MM.1S (cell line): Measurements from ENCODE around the gene NFYC.

Experiments used
- DNase-seq: peaks from one replicate; pipeline ENCODE4 v3.0.0-alpha.2; 2015
- H2AFZ ChIP-seq: fragments of 300-600 bp; sonication (generic); 2 replicates; pipeline ENCODE4 v1.6.0; 2016; ENCODE audit warnings: antibody characterized with exemption, low read length
- H3F3A ChIP-seq: fragments of 300-600 bp; sonication (generic); 2 replicates; pipeline ENCODE4 v1.6.1; 2016; ENCODE audit warnings: mild to moderate bottlenecking, antibody characterized with exemption, low read length, moderate library complexity, mixed read lengths; ENCODE audit not compliant: insufficient read depth
- H3K27ac ChIP-seq: fragments of 300-600 bp; sonication (generic); 2 replicates; pipeline ENCODE4 v1.5.1; 2016; ENCODE audit warnings: mild to moderate bottlenecking, low read length
- H3K27me3 ChIP-seq: fragments of 300-600 bp; sonication (generic); replicated peaks from 2 replicates; pipeline ENCODE4 v1.6.0; 2016; ENCODE audit warnings: low read length; ENCODE audit not compliant: insufficient read depth
- H3K36me3 ChIP-seq: fragments of 300-600 bp; sonication (generic); replicated peaks from 2 replicates; pipeline ENCODE4 v1.6.1; 2016; ENCODE audit warnings: mild to moderate bottlenecking, low read length, mixed read lengths; ENCODE audit not compliant: insufficient read depth
- H3K4me1 ChIP-seq: fragments of 300-600 bp; sonication (generic); 2 replicates; pipeline ENCODE4 v1.6.1; 2016; ENCODE audit warnings: low read length, mixed read lengths
- H3K4me2 ChIP-seq: fragments of 300-600 bp; sonication (generic); 2 replicates; pipeline ENCODE4 v1.6.0; 2016; ENCODE audit warnings: low read depth, low read length
- H3K4me3 ChIP-seq: fragments of 300-600 bp; sonication (generic); 2 replicates; pipeline ENCODE4 v1.5.1; 2016; ENCODE audit warnings: low read length, mixed read lengths
- H3K79me2 ChIP-seq: fragments of 300-600 bp; sonication (generic); 2 replicates; pipeline ENCODE4 v1.6.1; 2016; ENCODE audit warnings: mixed run types, low read length, mixed read lengths
- H3K9ac ChIP-seq: fragments of 300-600 bp; sonication (generic); 2 replicates; pipeline ENCODE4 v1.6.1; 2016; ENCODE audit warnings: low read length, mixed read lengths
- H3K9me2 ChIP-seq: fragments of 300-600 bp; sonication (generic); replicated peaks from 2 replicates; pipeline ENCODE4 v1.6.1; 2016; ENCODE audit warnings: mild to moderate bottlenecking, low read length, mixed read lengths; ENCODE audit not compliant: insufficient read depth
- H3K9me3 ChIP-seq: fragments of 300-600 bp; sonication (generic); replicated peaks from 2 replicates; pipeline ENCODE4 v1.6.1; 2016; ENCODE audit warnings: mild to moderate bottlenecking, low read length, mixed read lengths; ENCODE audit not compliant: insufficient read depth
- H4K20me1 ChIP-seq: fragments of 300-600 bp; sonication (generic); 2 replicates; pipeline ENCODE4 v1.6.1; 2016; ENCODE audit warnings: mild to moderate bottlenecking, low read length, moderate library complexity, mixed read lengths; ENCODE audit not compliant: insufficient read depth
- EZH2 ChIP-seq: fragments of 300-600 bp; sonication (generic); optimal IDR thresholded peaks from 2 replicates; pipeline ENCODE3; 2017; ENCODE audit warnings: low read depth, mild to moderate bottlenecking, antibody characterized with exemption, low read length, mixed read lengths
- EZH2phosphoT487 ChIP-seq: fragments of 300-600 bp; sonication (generic); IDR thresholded peaks from 2 replicates; pipeline ENCODE4 v1.6.1; 2018; ENCODE audit warnings: antibody characterized with exemption, low read length
- TF ChIP-seq, protein P1 (sequence below): fragments of 300-600 bp; sonication (generic); IDR thresholded peaks from 2 replicates; pipeline ENCODE4 v1.5.1; 2016; ENCODE audit warnings: antibody characterized with exemption, low read length, mixed read lengths

The NFYC gene

DNA sequence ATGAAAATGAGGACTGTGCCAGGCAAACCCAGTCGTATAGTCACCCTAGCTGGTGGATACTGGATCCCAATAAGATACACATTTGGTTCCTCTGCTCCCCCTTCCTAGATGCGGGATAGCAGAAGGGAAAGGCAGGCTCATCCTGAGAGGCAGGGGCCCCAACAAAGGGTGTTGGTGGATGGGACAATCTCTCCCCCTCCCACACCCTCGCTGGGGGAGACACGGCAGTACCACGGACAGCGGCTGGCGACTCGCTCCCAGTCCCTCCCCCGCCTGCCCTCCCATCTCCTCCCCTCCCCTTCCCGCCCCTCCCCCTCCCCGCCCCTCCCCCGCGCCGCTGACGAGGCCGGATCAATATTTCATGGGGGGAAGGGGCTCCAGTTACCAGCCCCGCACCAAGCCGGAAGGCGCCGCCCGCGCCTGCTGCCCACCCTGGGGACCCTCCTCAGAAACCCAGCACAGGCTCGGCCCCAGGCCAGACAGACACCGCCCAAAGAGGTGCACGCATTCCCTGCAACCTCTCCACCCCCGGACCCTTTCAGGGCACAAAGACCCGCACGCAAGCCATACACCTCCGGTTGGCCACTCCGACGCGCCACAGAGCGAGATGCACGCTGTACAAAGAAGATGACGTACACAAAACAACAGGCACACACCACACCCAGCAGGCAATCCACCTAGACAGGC is 37.5 kb upstream of the NFYC start:
- Histone ChIP-seq H3K27ac (no peak overlapping the region), H3K9me3 (no peaks in the 10 kb centered on the region), H3K4me3 (no peak overlapping the region), H2AFZ (no peak overlapping the region), H4K20me1 (no peaks in the 10 kb centered on the region), H3K9me2 (no peaks in the 10 kb centered on the region), H3K9ac (no peak overlapping the region), H3F3A (no peaks in the 10 kb centered on the region), H3K27me3 (no peaks in the 10 kb centered on the region), H3K4me2 (no peak overlapping the region), H3K79me2 (no peaks in the 10 kb centered on the region), H3K4me1 (no peaks in the 10 kb centered on the region), H3K36me3 (no peaks in the 10 kb centered on the region)
- TF ChIP-seq EZH2phosphoT487 (no peak), EZH2 (no peak)
- TF ChIP-seq, protein P1, sequence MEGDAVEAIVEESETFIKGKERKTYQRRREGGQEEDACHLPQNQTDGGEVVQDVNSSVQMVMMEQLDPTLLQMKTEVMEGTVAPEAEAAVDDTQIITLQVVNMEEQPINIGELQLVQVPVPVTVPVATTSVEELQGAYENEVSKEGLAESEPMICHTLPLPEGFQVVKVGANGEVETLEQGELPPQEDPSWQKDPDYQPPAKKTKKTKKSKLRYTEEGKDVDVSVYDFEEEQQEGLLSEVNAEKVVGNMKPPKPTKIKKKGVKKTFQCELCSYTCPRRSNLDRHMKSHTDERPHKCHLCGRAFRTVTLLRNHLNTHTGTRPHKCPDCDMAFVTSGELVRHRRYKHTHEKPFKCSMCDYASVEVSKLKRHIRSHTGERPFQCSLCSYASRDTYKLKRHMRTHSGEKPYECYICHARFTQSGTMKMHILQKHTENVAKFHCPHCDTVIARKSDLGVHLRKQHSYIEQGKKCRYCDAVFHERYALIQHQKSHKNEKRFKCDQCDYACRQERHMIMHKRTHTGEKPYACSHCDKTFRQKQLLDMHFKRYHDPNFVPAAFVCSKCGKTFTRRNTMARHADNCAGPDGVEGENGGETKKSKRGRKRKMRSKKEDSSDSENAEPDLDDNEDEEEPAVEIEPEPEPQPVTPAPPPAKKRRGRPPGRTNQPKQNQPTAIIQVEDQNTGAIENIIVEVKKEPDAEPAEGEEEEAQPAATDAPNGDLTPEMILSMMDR, result no peak
- DNase-seq, result no peak

DNA sequence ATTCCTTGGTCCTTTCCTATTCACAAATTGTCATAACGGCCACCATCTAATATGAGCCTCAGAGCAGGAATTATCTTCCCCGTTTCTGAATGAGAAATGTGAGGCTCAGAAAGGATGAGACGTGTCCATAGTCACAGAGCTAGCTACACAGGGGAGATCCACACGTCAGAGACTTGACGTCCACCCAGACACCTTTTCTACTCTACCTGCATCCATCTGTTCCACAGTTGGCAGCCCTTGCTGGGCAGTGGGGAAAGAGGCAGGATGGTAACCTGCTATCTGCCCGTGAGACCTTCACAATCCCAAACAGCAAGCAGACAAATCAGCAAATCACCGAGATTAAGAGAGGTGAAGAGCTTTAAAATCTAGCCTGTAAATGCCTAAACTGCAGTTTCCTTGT is 34.5 kb upstream of the NFYC start:
- H3K27ac ChIP-seq, result no peak overlapping the region
- H3K4me3 ChIP-seq, result no peak overlapping the region
- H2AFZ ChIP-seq, result no peak overlapping the region
- no peaks in the 10 kb centered on the region for H3K27me3 ChIP-seq
- no peak overlapping the region for H3K4me2 ChIP-seq
- H3K9me2 ChIP-seq, result no peaks in the 10 kb centered on the region
- H3K9me3 ChIP-seq, result no peaks in the 10 kb centered on the region
- no peaks in the 10 kb centered on the region for H3K79me2 ChIP-seq
- no peak for DNase-seq
- no peaks in the 10 kb centered on the region for H3K36me3 ChIP-seq
- H3K4me1 ChIP-seq, result no peaks in the 10 kb centered on the region
- H3F3A ChIP-seq, result no peaks in the 10 kb centered on the region
- no peaks in the 10 kb centered on the region for H4K20me1 ChIP-seq
- TF ChIP-seq EZH2 (no peak), EZH2phosphoT487 (no peak)
- TF ChIP-seq, protein P1, result no peak
- H3K9ac ChIP-seq, result no peak overlapping the region

DNA sequence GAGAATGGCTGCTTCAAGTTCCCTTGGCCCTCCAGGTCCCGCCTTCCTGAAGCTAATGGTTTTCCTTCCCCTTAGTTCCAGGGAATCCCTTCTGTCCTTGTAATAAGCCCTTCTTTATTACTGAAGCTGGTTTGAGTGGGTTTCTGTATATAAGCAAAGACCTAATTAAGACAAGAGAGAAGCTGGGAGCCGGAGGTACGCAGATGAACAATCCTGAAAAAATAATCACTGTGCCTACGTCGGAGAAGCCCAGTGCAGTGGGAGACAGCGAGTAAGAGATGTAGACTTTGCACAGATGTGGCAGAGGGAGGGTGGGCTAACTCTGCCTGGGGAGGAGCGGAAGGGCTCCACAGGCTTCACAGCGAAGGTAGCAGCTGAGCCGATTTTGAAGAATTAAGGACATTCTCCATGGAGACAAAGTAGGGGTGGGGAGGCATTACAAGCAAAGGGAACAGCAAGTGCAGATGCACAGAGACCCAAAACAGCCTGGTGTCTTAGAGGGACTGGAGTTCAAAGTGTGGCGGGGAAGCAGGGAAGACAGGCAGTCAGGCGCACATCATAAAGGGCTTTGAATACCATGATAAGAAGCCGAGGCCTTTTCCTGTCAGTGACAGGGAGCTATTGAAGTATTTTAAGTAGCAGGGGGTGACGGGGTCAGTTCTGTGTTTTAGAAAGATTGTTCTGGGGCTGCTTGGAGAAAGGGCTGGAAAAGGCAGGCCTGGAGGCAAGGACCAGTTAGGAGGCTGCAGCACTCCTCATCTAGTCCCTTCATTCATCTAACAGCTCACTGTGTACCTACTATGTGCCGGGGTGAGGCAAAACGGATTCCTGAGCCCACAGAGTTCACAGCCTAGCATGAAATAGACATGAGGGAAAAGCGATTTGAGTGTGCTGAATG is 32.5 kb upstream of the NFYC start:
- no peaks in the 10 kb centered on the region for H3F3A ChIP-seq

More for the DNA sequence above, 32.5 kb upstream of the NFYC start:
- Histone ChIP-seq H4K20me1 (no peaks in the 10 kb centered on the region), H3K79me2 (no peaks in the 10 kb centered on the region), H3K4me3 (no peak overlapping the region), H3K27me3 (no peaks in the 10 kb centered on the region), H3K36me3 (no peaks in the 10 kb centered on the region), H3K4me1 (no peaks in the 10 kb centered on the region), H3K9ac (no peak overlapping the region), H3K9me3 (no peaks in the 10 kb centered on the region), H3K4me2 (no peak overlapping the region), H2AFZ (no peak overlapping the region), H3K27ac (no peak overlapping the region), H3K9me2 (no peaks in the 10 kb centered on the region)
- no peak for TF ChIP-seq EZH2phosphoT487
- no peak for TF ChIP-seq EZH2
- TF ChIP-seq, protein P1, result no peak
- no peak for DNase-seq
